Hepatocyte (in vitro differentiated cells): ENCODE results near the gene CPVL. TPM values are rescaled to one million over a fixed set of nuclear protein-coding genes. Genes with fewer than 3 reads are reported as not detected.
A peak's percentile ranks its signal among the peaks of the same experiment; 100 is the strongest.

ENCODE experiments used
- DNase-seq: peaks from one replicate; pipeline ENCODE4 v3.0.0-alpha.2; 2016; ENCODE audit warnings: low spot score
- H2AFZ ChIP-seq: fragments of 200-600 bp; sonication (generic); 2 replicates; pipeline ENCODE4 v1.6.0; 2016; ENCODE audit warnings: antibody characterized with exemption, mild to moderate bottlenecking
- H3K27ac ChIP-seq: fragments of 200-600 bp; sonication (generic); 2 replicates; pipeline ENCODE4 v1.5.1; 2016; ENCODE audit warnings: mild to moderate bottlenecking
- H3K27me3 ChIP-seq: fragments of 200-600 bp; sonication (generic); 2 replicates; pipeline ENCODE4 v1.6.1; 2016
- H3K36me3 ChIP-seq: fragments of 200-600 bp; sonication (generic); replicated peaks from 2 replicates; pipeline ENCODE4 v1.5.1; 2016; ENCODE audit warnings: low read depth; ENCODE audit not compliant: insufficient read depth
- H3K4me1 ChIP-seq: fragments of 200-600 bp; sonication (generic); 2 replicates; pipeline ENCODE4 v1.5.1; 2016; ENCODE audit warnings: mild to moderate bottlenecking, moderate library complexity; ENCODE audit not compliant: insufficient read depth
- H3K4me2 ChIP-seq: fragments of 200-600 bp; sonication (generic); 2 replicates; pipeline ENCODE4 v1.6.0; 2016
- H3K4me3 ChIP-seq: fragments of 200-600 bp; sonication (generic); 2 replicates; pipeline ENCODE4 v1.5.1; 2016; ENCODE audit warnings: mild to moderate bottlenecking
- H3K79me2 ChIP-seq: fragments of 200-600 bp; sonication (generic); 2 replicates; pipeline ENCODE4 v1.6.0; 2017; ENCODE audit warnings: mild to moderate bottlenecking
- H3K9me2 ChIP-seq: fragments of 200-600 bp; sonication (generic); replicated peaks from 2 replicates; pipeline ENCODE4 v1.6.0; 2017; ENCODE audit warnings: mild to moderate bottlenecking; ENCODE audit not compliant: insufficient read depth
- H3K9me3 ChIP-seq: fragments of 200-600 bp; sonication (generic); 2 replicates; pipeline ENCODE4 v1.5.1; 2016; ENCODE audit warnings: low read depth, mild to moderate bottlenecking
- H4K20me1 ChIP-seq: fragments of 200-600 bp; sonication (generic); 2 replicates; pipeline ENCODE4 v1.6.0; 2016; ENCODE audit warnings: mild to moderate bottlenecking; ENCODE audit not compliant: insufficient read depth, poor library complexity, severe bottlenecking
- EZH2 ChIP-seq: fragments of 200-600 bp; sonication (generic); IDR thresholded peaks from 2 replicates; pipeline ENCODE4 v1.6.1; 2016; ENCODE audit warnings: antibody characterized with exemption, mild to moderate bottlenecking, borderline replicate concordance
- EZH2phosphoT487 ChIP-seq: fragments of 200-600 bp; sonication (generic); IDR thresholded peaks from one replicate; pipeline ENCODE4 v1.6.1; 2018; ENCODE audit warnings: antibody characterized with exemption, mild to moderate bottlenecking, low read depth, moderate library complexity; ENCODE audit not compliant: unreplicated experiment, severe bottlenecking
- WGBS: methylation state at CpG from one replicate; pipeline ENCODE4 v1.1.6; 2016; ENCODE audit warnings: low lambda C conversion rate; ENCODE audit errors: missing lambda C conversion rate; 5-methylcytosine and 5-hydroxymethylcytosine counted together
- polyA plus RNA-seq: library from polyadenylated mRNA; unstranded; fragments of >200 nt; fragmentation: Nextera tagmentation; extraction: Ambion mirVana; gene quantifications from 2 replicates; pipeline ENCODE4 v1.2.1, GENCODE V29; 2016
- total RNA-seq: library from RNA; depleted of rRNA; stranded (reverse); fragments of >200 nt; gene quantifications from 2 replicates; pipeline ENCODE4 v1.2.3, GENCODE V29; 2014
- TF ChIP-seq, protein P1 (sequence below): fragments of 200-600 bp; sonication (generic); IDR thresholded peaks from 2 replicates; pipeline ENCODE4 v1.5.1; 2016; ENCODE audit warnings: antibody characterized with exemption, mild to moderate bottlenecking; ENCODE audit not compliant: poor library complexity

Gene CPVL
- total and polyA plus RNA-seq, 2 experiments from 2014 or later: 26.2 to 36.3 TPM

DNA sequence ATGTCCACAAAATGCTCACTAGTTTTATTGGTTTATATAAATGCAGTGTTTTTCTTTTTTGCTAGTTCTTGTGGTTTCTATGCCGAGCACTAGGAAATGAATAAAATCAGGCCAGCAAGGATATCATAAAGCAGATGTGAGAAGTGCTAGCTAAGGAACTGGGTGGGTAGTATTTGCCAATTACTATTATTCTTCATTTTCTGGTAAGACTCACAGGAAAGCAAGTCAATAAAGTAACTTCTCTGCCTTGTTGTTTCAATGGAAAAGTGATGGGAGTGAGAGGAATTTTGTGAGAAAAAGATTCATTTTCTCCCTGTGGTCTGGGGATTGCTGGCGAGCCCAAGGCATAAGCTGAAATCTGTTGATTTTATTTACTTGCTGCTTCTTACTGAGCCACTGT, 137.7 kb downstream of the CPVL start:
- Histone ChIP-seq H4K20me1 (no peaks in the 10 kb centered on the region), H3K4me3 (no peak overlapping the region), H3K79me2 (no peaks in the 10 kb centered on the region), H3K4me2 (no peak overlapping the region), H3K9me2 (no peaks in the 10 kb centered on the region), H3K36me3 (no peaks in the 10 kb centered on the region), H3K4me1 (no peaks in the 10 kb centered on the region), H3K27ac (no peak overlapping the region), H3K9me3 (no peaks in the 10 kb centered on the region), H2AFZ (no peak overlapping the region), H3K27me3 (no peaks in the 10 kb centered on the region)
- WGBS: 80% methylated on average over 2 of the region's 2 CpGs
- DNase-seq: no peak
- TF ChIP-seq EZH2phosphoT487: no peak
- no peak for TF ChIP-seq EZH2

DNA sequence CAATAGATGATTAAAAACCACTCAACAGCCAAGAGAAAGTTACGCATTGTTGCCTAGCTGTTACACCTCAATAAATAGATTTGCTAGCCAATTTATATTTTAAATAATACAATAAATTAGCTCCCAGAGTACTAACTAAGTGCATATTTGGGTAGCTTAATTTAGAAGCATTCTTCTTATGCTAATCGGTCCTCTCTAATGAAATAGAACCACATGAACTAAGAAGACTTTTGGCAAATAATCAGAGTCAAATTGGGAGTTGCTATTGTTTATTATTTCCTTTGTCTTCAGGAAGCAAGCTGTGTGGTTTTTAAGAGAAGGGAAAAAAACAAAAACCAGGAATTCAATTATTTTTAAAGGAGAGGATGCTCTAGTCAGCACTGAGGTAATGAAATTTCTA, 139.2 kb downstream of the CPVL start:
- no peaks in the 10 kb centered on the region for H3K27me3 ChIP-seq
- H3K36me3 ChIP-seq: no peaks in the 10 kb centered on the region
- no peak for TF ChIP-seq EZH2phosphoT487
- TF ChIP-seq, protein P1, sequence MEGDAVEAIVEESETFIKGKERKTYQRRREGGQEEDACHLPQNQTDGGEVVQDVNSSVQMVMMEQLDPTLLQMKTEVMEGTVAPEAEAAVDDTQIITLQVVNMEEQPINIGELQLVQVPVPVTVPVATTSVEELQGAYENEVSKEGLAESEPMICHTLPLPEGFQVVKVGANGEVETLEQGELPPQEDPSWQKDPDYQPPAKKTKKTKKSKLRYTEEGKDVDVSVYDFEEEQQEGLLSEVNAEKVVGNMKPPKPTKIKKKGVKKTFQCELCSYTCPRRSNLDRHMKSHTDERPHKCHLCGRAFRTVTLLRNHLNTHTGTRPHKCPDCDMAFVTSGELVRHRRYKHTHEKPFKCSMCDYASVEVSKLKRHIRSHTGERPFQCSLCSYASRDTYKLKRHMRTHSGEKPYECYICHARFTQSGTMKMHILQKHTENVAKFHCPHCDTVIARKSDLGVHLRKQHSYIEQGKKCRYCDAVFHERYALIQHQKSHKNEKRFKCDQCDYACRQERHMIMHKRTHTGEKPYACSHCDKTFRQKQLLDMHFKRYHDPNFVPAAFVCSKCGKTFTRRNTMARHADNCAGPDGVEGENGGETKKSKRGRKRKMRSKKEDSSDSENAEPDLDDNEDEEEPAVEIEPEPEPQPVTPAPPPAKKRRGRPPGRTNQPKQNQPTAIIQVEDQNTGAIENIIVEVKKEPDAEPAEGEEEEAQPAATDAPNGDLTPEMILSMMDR: no peak
- no peak for TF ChIP-seq EZH2
- H2AFZ ChIP-seq: no peak overlapping the region
- H3K9me3 ChIP-seq: no peaks in the 10 kb centered on the region
- H3K27ac ChIP-seq: no peak overlapping the region
- H3K4me3 ChIP-seq: no peak overlapping the region
- WGBS: 84% methylated on average over 2 of the region's 2 CpGs
- DNase-seq: no peak
- H3K9me2 ChIP-seq: no peaks in the 10 kb centered on the region
- H3K4me1 ChIP-seq: no peaks in the 10 kb centered on the region
- H4K20me1 ChIP-seq: no peaks in the 10 kb centered on the region
- no peaks in the 10 kb centered on the region for H3K79me2 ChIP-seq
- no peak overlapping the region for H3K4me2 ChIP-seq

- Histone ChIP-seq H3K36me3 (no peaks in the 10 kb centered on the region), H3K4me3 (no peak overlapping the region), H3K27me3 (no peaks in the 10 kb centered on the region), H3K9me3 (no peaks in the 10 kb centered on the region), H4K20me1 (no peaks in the 10 kb centered on the region), H2AFZ (no peak overlapping the region), H3K4me2 (no peak overlapping the region), H3K9me2 (no peaks in the 10 kb centered on the region), H3K79me2 (no peaks in the 10 kb centered on the region), H3K27ac (no peak overlapping the region), H3K4me1 (no peaks in the 10 kb centered on the region)
- peak; percentile 28 for DNase-seq
- WGBS: 64% methylated on average over 3 of the region's 3 CpGs
- TF ChIP-seq EZH2phosphoT487: no peak
- TF ChIP-seq EZH2: no peak
- TF ChIP-seq, protein P1: no peak
Measured at GRCh38 chr7:29005829-29006228, 140.5 kb downstream of the CPVL start.

- Histone ChIP-seq H3K9me2 (no peaks in the 10 kb centered on the region), H3K79me2 (no peaks in the 10 kb centered on the region), H4K20me1 (no peaks in the 10 kb centered on the region), H3K9me3 (no peaks in the 10 kb centered on the region), H3K27ac (no peak overlapping the region), H3K4me1 (no peaks in the 10 kb centered on the region), H3K36me3 (no peaks in the 10 kb centered on the region), H3K4me3 (no peak overlapping the region), H3K4me2 (no peak overlapping the region), H3K27me3 (no peaks in the 10 kb centered on the region), H2AFZ (no peak overlapping the region)
- WGBS: 71% methylated on average over 1 of the region's 1 CpG
- no peak for DNase-seq
- TF ChIP-seq, protein P1: no peak
- no peak for TF ChIP-seq EZH2phosphoT487
- no peak for TF ChIP-seq EZH2
Measured at GRCh38 chr7:29005406-29005805, 140.9 kb downstream of the CPVL start.
